GM23248 (cell line): ENCODE data around the gene ADAMTS7.
"Not testable (repeated sequence)": the region's sequence is repeated elsewhere in the genome, so short reads cannot be mapped to it uniquely, and the experiment has no call there.

Experiments
- EZH2 ChIP-seq: fragments of 200-600 bp; sonication (generic); IDR thresholded peaks from 2 replicates; pipeline ENCODE4 v1.6.1; 2018; ENCODE audit warnings: antibody characterized with exemption, mild to moderate bottlenecking; ENCODE audit not compliant: insufficient read depth, poor library complexity, severe bottlenecking
- EZH2phosphoT487 ChIP-seq: fragments of 200-600 bp; sonication (generic); IDR thresholded peaks from 2 replicates; pipeline ENCODE4 v1.6.1; 2018; ENCODE audit warnings: antibody characterized with exemption, moderate library complexity, mild to moderate bottlenecking, low read depth; ENCODE audit not compliant: insufficient read depth

DNA sequence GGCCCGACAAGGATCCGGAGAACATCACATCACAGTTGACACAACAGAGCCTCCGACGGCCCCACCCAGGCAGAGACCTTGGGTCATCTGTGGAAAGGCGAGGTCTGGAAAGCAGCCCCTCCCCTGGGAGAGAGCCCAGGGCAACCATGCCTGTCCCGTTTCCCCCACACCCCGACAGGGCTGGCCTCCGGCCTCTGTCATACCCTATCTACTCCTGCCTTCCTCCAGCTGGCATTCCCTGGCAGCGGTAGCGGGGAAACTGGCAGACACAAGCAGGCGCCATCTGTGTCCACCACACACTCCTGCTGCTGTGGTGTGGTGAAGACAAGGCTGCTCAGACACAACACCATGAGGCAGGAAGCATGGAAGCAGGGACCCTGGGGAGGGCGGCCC, 33.3 kb downstream of the ADAMTS7 start:
- TF ChIP-seq EZH2phosphoT487, EZH2: not testable (repeated sequence)
